HPDE6-E6E7 (cell line): ENCODE measurements around the gene MED1.

Source experiments
- DNase-seq: peaks from one replicate; pipeline ENCODE4 v3.0.0; 2011; ENCODE audit warnings: missing footprints; ENCODE audit errors: extremely low spot score

Gene MED1

DNA sequence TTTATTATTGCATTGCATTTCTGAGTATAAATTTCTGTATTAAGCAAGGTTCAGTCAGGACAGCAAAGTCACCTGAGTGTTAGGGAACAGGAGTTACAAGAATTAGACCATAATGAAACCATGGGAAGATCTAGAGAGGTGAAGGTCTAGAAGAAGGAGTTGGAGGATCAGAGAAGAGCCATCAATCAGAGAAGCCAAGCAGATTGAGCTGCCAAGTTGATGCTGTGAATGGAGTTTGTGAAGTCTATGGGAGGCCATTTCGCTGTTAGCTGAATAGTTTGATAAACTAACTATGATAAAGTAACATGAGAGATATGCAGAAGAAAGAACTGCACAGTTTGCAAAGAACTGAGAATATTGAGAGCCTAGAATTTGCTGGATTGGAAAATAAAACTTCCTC, 90.0 kb downstream of the MED1 start:
- DNase-seq: no peak

DNA sequence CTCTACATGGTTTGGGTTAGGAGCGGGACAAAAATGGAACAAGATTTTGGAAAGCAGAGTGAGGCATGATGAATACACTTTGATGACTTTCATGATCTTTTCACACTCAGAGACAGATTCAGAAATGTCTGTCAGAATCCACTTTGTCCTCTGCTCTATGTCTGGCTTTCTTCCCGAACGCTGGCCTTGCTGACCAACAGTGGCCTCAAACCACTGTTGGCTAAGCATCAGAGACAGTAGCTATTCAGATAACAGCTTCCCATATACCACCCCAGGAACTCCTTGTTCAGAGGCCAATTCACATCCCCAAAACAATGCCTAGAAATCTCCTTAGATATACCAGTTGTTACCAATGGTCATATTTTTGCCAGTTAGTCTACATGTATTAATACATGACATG, 90.5 kb downstream of the MED1 start:
- no peak for DNase-seq

DNA sequence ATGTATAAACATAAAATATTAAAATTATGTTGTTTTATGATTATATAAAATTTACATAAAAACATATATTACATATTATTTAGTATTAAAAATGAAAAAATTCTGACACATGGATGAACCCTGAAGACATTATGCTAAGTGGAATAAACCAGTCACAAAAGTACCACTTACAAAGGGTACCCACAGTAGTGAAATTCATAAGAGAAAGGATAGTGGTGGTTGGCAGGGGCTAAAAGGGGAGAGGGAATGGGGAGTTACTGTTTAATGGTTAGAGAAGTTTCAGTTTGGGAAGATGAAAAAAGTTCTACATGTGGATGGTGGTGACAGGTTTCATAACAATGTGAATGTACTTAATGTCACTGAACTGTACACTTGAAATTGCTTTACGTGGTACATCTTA, 91.1 kb downstream of the MED1 start:
- DNase-seq: no peak

DNA sequence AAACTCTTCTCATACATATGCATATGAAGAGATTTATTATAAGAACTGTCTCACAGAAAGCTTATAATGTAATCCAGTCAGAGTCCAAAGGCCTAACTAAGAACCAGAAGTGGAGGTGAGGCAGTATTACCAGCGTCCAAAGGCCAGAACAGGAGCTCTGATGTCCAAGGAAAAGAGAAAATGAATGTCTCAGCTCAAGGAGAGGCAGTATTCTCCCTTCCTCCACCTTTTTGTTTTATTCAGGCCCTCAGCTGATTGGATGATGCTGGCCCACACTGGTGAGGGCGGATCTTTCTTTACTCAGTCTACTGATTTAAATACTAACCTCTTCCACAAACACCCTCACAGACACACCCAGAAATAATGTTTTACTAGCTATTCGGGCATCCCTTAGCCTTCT, 93.1 kb downstream of the MED1 start:
- no peak for DNase-seq

DNA sequence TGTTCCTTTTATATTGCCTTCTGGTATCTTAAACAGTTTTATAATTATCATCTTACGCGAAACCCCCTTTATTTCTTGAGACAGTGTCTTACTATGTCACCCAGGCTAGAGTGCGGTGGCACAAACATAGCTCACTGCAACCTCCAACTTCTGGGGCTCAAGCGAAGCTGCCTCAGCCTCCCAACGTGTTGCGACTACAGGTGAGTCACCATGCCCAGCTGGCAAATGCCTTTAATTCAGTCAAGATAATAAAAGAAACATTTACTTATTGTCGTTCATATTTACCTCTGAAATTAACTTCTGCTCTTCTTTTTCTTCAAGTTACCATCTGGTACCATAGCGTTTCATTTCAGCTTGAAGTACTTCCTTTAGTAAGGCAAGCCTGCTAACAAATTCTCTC, 93.6 kb downstream of the MED1 start:
- no peak for DNase-seq
